HuH-7 (cell line): ENCODE data around the gene SLC35F5.
"Not testable (repeated sequence)": the region's sequence is repeated elsewhere in the genome, so short reads cannot be mapped to it uniquely, and the experiment has no call there.

Source experiments
- DNase-seq: peaks from one replicate; pipeline ENCODE4 v3.0.0; 2011; ENCODE audit warnings: low spot score

Gene SLC35F5

GRCh38 chr2:113755835-113756354, 547 bp downstream of the SLC35F5 start:
- DNase-seq, result no peak

GRCh38 chr2:113755035-113755834, 1.2 kb downstream of the SLC35F5 start:
- DNase-seq, result peak; percentile 8

GRCh38 chr2:113754160-113754559, 2.3 kb downstream of the SLC35F5 start:
- DNase-seq, result no peak

- DNase-seq, result no peak
Observed at GRCh38 chr2:113750385-113750784, 6.1 kb downstream of the SLC35F5 start.

GRCh38 chr2:113741091-113741490, 15.4 kb downstream of the SLC35F5 start:
- no peak for DNase-seq

GRCh38 chr2:113739849-113740248, 16.6 kb downstream of the SLC35F5 start:
- DNase-seq, result no peak

GRCh38 chr2:113734185-113734584, 22.3 kb downstream of the SLC35F5 start:
- no peak for DNase-seq

- DNase-seq, result no peak
Observed at GRCh38 chr2:113724010-113724409, 32.4 kb downstream of the SLC35F5 start.

GRCh38 chr2:113723411-113723810, 33.0 kb downstream of the SLC35F5 start:
- DNase-seq, result no peak

- DNase-seq, result no peak
Observed at GRCh38 chr2:113720167-113720566, 36.3 kb downstream of the SLC35F5 start.

- DNase-seq, result no peak
Observed at GRCh38 chr2:113716291-113716690, 40.2 kb downstream of the SLC35F5 start.

- no peak for DNase-seq
Observed at GRCh38 chr2:113712941-113713340, 43.5 kb downstream of the SLC35F5 start.

- DNase-seq, result no peak
Observed at GRCh38 chr2:113711851-113712250, 44.6 kb downstream of the SLC35F5 start.

GRCh38 chr2:113709022-113709421, 47.4 kb downstream of the SLC35F5 start:
- no peak for DNase-seq

GRCh38 chr2:113707106-113707505, 49.3 kb downstream of the SLC35F5 start:
- DNase-seq, result no peak

- no peak for DNase-seq
Observed at GRCh38 chr2:113705982-113706523, 50.4 kb downstream of the SLC35F5 start.

GRCh38 chr2:113704300-113704993, 52.0 kb downstream of the SLC35F5 start:
- DNase-seq, result not testable (repeated sequence)

GRCh38 chr2:113703386-113704299, 52.8 kb downstream of the SLC35F5 start:
- DNase-seq, result peak; percentile 39

GRCh38 chr2:113700186-113700841, 56.1 kb downstream of the SLC35F5 start:
- DNase-seq, result no peak

GRCh38 chr2:113698892-113699447, 57.5 kb downstream of the SLC35F5 start:
- no peak for DNase-seq

- DNase-seq, result not testable (repeated sequence)
Observed at GRCh38 chr2:113698251-113698650, 58.2 kb downstream of the SLC35F5 start.
